IMR-90 (cell line): Measurements from ENCODE around the gene LHFPL3. TPM values are rescaled to one million over a fixed set of nuclear protein-coding genes. Genes with fewer than 3 reads are reported as not detected.

Experiments used
- ATAC-seq: fragments of 200-7000 bp; cut with Tn5 transposase; 2 replicates; pipeline ENCODE4 v1.9.1; 2020; ENCODE audit warnings: low read depth, mild to moderate bottlenecking, moderate library complexity
- BruUV-seq: library from RNA; stranded (reverse); fragments of 400-500 nt; replicated peaks from 2 replicates; lab custom pipeline; 2021; lab: Mats Ljungman, UMichigan
- CTCF ChIA-PET: fragments of 300-600 bp; formaldehyde crosslinking; extraction: SDS; loops from one replicate; lab custom pipeline; 2021; ENCODE audit warnings: antibody characterized with exemption; lab: Yijun Ruan, JAX
- POLR2A ChIA-PET: fragments of 300-600 bp; sonication (Branson Sonifier 250); formaldehyde crosslinking; loops from one replicate; lab custom pipeline; 2022; ENCODE audit warnings: antibody characterized with exemption; ENCODE audit not compliant: unreplicated experiment; lab: Charles Lee
- DNase-seq: peaks from one replicate; pipeline ENCODE4 v3.0.0; 2013
- H2AFZ ChIP-seq: replicated peaks from 2 replicates; pipeline ENCODE3; 2013; ENCODE audit warnings: low read length, mild to moderate bottlenecking; ENCODE audit not compliant: poor library complexity
- H2AK5ac ChIP-seq: 2 replicates; pipeline ENCODE4 v1.6.1; 2013; ENCODE audit warnings: low read depth, low read length, inconsistent platforms
- H2AK9ac ChIP-seq: replicated peaks from 2 replicates; pipeline ENCODE3; 2013; ENCODE audit warnings: mild to moderate bottlenecking, low read depth, low read length, moderate library complexity; ENCODE audit not compliant: poor library complexity
- H2BK120ac ChIP-seq: 2 replicates; pipeline ENCODE4 v1.6.1; 2013; ENCODE audit warnings: low read depth, low read length, inconsistent platforms
- H2BK15ac ChIP-seq: 3 replicates; pipeline ENCODE4 v1.6.1; 2013; ENCODE audit warnings: low read depth, low read length, inconsistent platforms
- H2BK20ac ChIP-seq: 2 replicates; pipeline ENCODE4 v1.6.1; 2013; ENCODE audit warnings: low read depth, mild to moderate bottlenecking, inconsistent platforms, low read length, moderate library complexity
- H2BK5ac ChIP-seq: 2 replicates; pipeline ENCODE4 v1.6.1; 2013; ENCODE audit warnings: mild to moderate bottlenecking, low read depth, low read length, inconsistent platforms; ENCODE audit not compliant: poor library complexity, severe bottlenecking
- H3K14ac ChIP-seq: replicated peaks from 2 replicates; pipeline ENCODE4 v1.6.1; 2013; ENCODE audit warnings: low read depth, low read length, inconsistent platforms
- H3K18ac ChIP-seq: 2 replicates; pipeline ENCODE4 v1.6.1; 2013; ENCODE audit warnings: low read depth, low read length, control low read depth
- H3K23ac ChIP-seq: 2 replicates; pipeline ENCODE4 v1.6.1; 2013; ENCODE audit warnings: low read depth, low read length, inconsistent platforms
- H3K27ac ChIP-seq: 2 replicates; pipeline ENCODE4 v1.5.1; 2013; ENCODE audit warnings: mild to moderate bottlenecking, control low read depth, low read length; ENCODE audit not compliant: insufficient read depth
- H3K27me3 ChIP-seq: 2 replicates; pipeline ENCODE4 v1.6.1; 2013; ENCODE audit warnings: low read length; ENCODE audit not compliant: control insufficient read depth, insufficient read depth
- H3K36me3 ChIP-seq: 2 replicates; pipeline ENCODE4 v1.6.1; 2013; ENCODE audit warnings: low read length, mixed read lengths; ENCODE audit not compliant: control insufficient read depth, insufficient read depth
- H3K4ac ChIP-seq: 2 replicates; pipeline ENCODE4 v1.6.1; 2013; ENCODE audit warnings: low read depth, low read length, inconsistent platforms
- H3K4me1 ChIP-seq: 2 replicates; pipeline ENCODE4 v1.6.1; 2013; ENCODE audit warnings: low read length, mixed read lengths; ENCODE audit not compliant: control insufficient read depth, insufficient read depth
- H3K4me2 ChIP-seq: 2 replicates; pipeline ENCODE4 v1.6.1; 2013; ENCODE audit warnings: low read depth, mild to moderate bottlenecking, control low read depth, low read length, moderate library complexity
- H3K4me3 ChIP-seq: 2 replicates; pipeline ENCODE4 v1.5.1; 2013; ENCODE audit warnings: low read depth, mild to moderate bottlenecking, control low read depth, low read length, moderate library complexity; ENCODE audit not compliant: insufficient read depth
- H3K56ac ChIP-seq: 2 replicates; pipeline ENCODE4 v1.6.1; 2013; ENCODE audit warnings: low read length, inconsistent platforms; ENCODE audit not compliant: insufficient read depth; ENCODE audit errors: extremely low read depth
- H3K79me1 ChIP-seq, 2 experiments: 2 replicates each; pipeline ENCODE4 v1.6.1; 2013; ENCODE audit warnings: low read length in 2 of 2, inconsistent platforms in 1 of 2, low read depth in 1 of 2
- H3K9ac ChIP-seq: 2 replicates; pipeline ENCODE4 v1.6.1; 2013; ENCODE audit warnings: low read depth, low read length, control low read depth
- H3K9me1 ChIP-seq: 2 replicates; pipeline ENCODE4 v1.6.1; 2013; ENCODE audit warnings: low read length, inconsistent platforms; ENCODE audit not compliant: insufficient read depth
- H3K9me3 ChIP-seq: 2 replicates; pipeline ENCODE4 v1.6.1; 2013; ENCODE audit warnings: low read length; ENCODE audit not compliant: control insufficient read depth, insufficient read depth
- H4K20me1 ChIP-seq: 2 replicates; pipeline ENCODE4 v1.6.1; 2013; ENCODE audit warnings: low read length, inconsistent platforms; ENCODE audit not compliant: insufficient read depth
- H4K5ac ChIP-seq: 2 replicates; pipeline ENCODE4 v1.6.1; 2013; ENCODE audit warnings: mild to moderate bottlenecking, low read depth, low read length, control low read depth
- H4K8ac ChIP-seq, 2 experiments: 2 replicates each; pipeline ENCODE4 v1.6.1; 2013; ENCODE audit warnings: low read depth in 2 of 2, low read length in 2 of 2, control low read depth in 1 of 2, inconsistent platforms in 1 of 2
- H4K91ac ChIP-seq: 2 replicates; pipeline ENCODE4 v1.6.1; 2013; ENCODE audit warnings: low read depth, low read length, inconsistent platforms; ENCODE audit not compliant: insufficient read depth
- BHLHE40 ChIP-seq: fragments of 150-350 bp; IDR thresholded peaks from 2 replicates; pipeline ENCODE4 v1.6.1; 2016; ENCODE audit warnings: mild to moderate bottlenecking, low read depth, low read length
- CEBPB ChIP-seq: IDR thresholded peaks from 2 replicates; pipeline ENCODE4 v1.6.1; 2012; ENCODE audit warnings: low read depth, low read length, improper control_type of control experiment
- CHD1 ChIP-seq: IDR thresholded peaks from 2 replicates; pipeline ENCODE4 v1.6.1; 2012; ENCODE audit warnings: low read depth, low read length, improper control_type of control experiment
- CTCF ChIP-seq: conservative IDR thresholded peaks from 2 replicates; pipeline ENCODE4 v1.5.1; 2012; ENCODE audit warnings: mild to moderate bottlenecking, low read depth, low read length, improper control_type of control experiment
- ELK1 ChIP-seq: fragments of 150-350 bp; IDR thresholded peaks from 2 replicates; pipeline ENCODE4 v1.6.1; 2016; ENCODE audit warnings: low read depth, mild to moderate bottlenecking, low read length, moderate library complexity, borderline replicate concordance
- FOS ChIP-seq: fragments of 150-350 bp; IDR thresholded peaks from 2 replicates; pipeline ENCODE4 v1.6.1; 2016; ENCODE audit warnings: low read depth, low read length
- MAFK ChIP-seq: IDR thresholded peaks from 2 replicates; pipeline ENCODE4 v1.6.1; 2012; ENCODE audit warnings: low read depth, low read length, improper control_type of control experiment
- MAZ ChIP-seq: IDR thresholded peaks from 2 replicates; pipeline ENCODE4 v1.6.1; 2012; ENCODE audit warnings: low read depth, mild to moderate bottlenecking, low read length, improper control_type of control experiment, moderate library complexity, borderline replicate concordance
- MXI1 ChIP-seq: IDR thresholded peaks from 2 replicates; pipeline ENCODE4 v1.6.1; 2012; ENCODE audit warnings: low read depth, mild to moderate bottlenecking, low read length, moderate library complexity, borderline replicate concordance
- NFE2L2 ChIP-seq: fragments of 150-350 bp; IDR thresholded peaks from 2 replicates; pipeline ENCODE4 v1.6.1; 2016; ENCODE audit warnings: low read depth, mild to moderate bottlenecking, low read length
- POLR2A ChIP-seq: IDR thresholded peaks from 2 replicates; pipeline ENCODE4 v1.6.1; 2012; ENCODE audit warnings: mild to moderate bottlenecking, low read depth, low read length
- RAD21 ChIP-seq: IDR thresholded peaks from 2 replicates; pipeline ENCODE4 v1.6.1; 2012; ENCODE audit warnings: low read length, improper control_type of control experiment
- RFX5 ChIP-seq: IDR thresholded peaks from 2 replicates; pipeline ENCODE4 v1.8.0; 2012; ENCODE audit warnings: low read depth, mild to moderate bottlenecking, low read length, moderate library complexity
- SMC3 ChIP-seq: fragments of 150-350 bp; IDR thresholded peaks from 2 replicates; pipeline ENCODE4 v1.6.1; 2016; ENCODE audit warnings: low read depth, mild to moderate bottlenecking, antibody characterized with exemption, low read length, moderate library complexity
- WGBS, 2 experiments: methylation state at CpG; one replicate each; pipeline versions ENCODE4 v1.1.5 to v1.1.7; 2013; ENCODE audit warnings: missing lambda C conversion rate in 2 of 2; ENCODE audit not compliant: insufficient read length in 1 of 2; ENCODE audit errors: extremely low coverage in 2 of 2; 5-methylcytosine and 5-hydroxymethylcytosine counted together
- dilution Hi-C: fragments of 300-500 bp; cut with HindIII; formaldehyde crosslinking; loops from one replicate; pipeline ENCODE4 v1.14.3; 2018; ENCODE audit warnings: low sequenced_read_pairs; ENCODE audit not compliant: unreplicated experiment
- in situ Hi-C: fragments of 300-500 bp; cut with MboI; formaldehyde crosslinking; loops from 3 replicates; pipeline ENCODE4 v1.14.3; 2019; ENCODE audit warnings: low sequenced_read_pairs, inconsistent platforms, mixed read lengths
- intact Hi-C: fragments of 100-400 bp; cut with micrococcal nuclease; formaldehyde crosslinking; loops from 2 replicates; pipeline ENCODE4 v1.10.0; 2022
- polyA plus RNA-seq, 3 experiments: library from polyadenylated mRNA; depleted of rRNA; stranded (reverse); fragments of >200 nt; gene quantifications; 2 replicates each; pipeline ENCODE4 v1.2.3, GENCODE V29; 2012; ENCODE audit warnings: low replicate concordance in 1 of 3
- total RNA-seq: library from RNA; depleted of rRNA; stranded (reverse); fragments of >200 nt; gene quantifications from 2 replicates; pipeline ENCODE4 v1.2.3, GENCODE V29; 2012

The LHFPL3 gene
- total and polyA plus RNA-seq, 2 of the 4 experiments (the other 2 are of a cell fraction) = not detected

GRCh38 chr7:104453190-104453589, 124.8 kb downstream of the LHFPL3 start:
- POLR2A ChIA-PET = no interaction called here
- Histone ChIP-seq H3K4me1 (no peaks in the 10 kb centered on the region), H4K5ac (no peak overlapping the region), H3K4me3 (no peak overlapping the region), H2AK5ac (no peak overlapping the region), H3K14ac (no peak overlapping the region), H3K27ac (no peak overlapping the region), H3K9ac (no peak overlapping the region), H2BK120ac (no peak overlapping the region), H3K36me3 (no peaks in the 10 kb centered on the region), H3K18ac (no peak overlapping the region), H3K9me3 (peaks cover 4% of the 10 kb centered on the region; the same call in 1 of the 2 replicates), H2AFZ (no peak overlapping the region), H3K4ac (no peak overlapping the region), H4K20me1 (no peaks in the 10 kb centered on the region), H4K8ac (no peak overlapping the region), H2BK15ac (no peak overlapping the region), H3K79me1 (no peaks in the 10 kb centered on the region), H2BK20ac (no peak overlapping the region), H2AK9ac (no peak overlapping the region), H3K27me3 (no peaks in the 10 kb centered on the region), H3K56ac (no peak overlapping the region), H3K4me2 (no peak overlapping the region), H3K9me1 (no peaks in the 10 kb centered on the region), H2BK5ac (no peak overlapping the region), H4K91ac (no peak overlapping the region), H3K23ac (no peak overlapping the region)
- dilution Hi-C loops (no loop called here), in situ Hi-C loops (no loop called here), intact Hi-C loops (no loop called here)
- TF ChIP-seq BHLHE40 (no peak), SMC3 (no peak), MAZ (no peak), RAD21 (no peak), MXI1 (no peak), CHD1 (no peak), CEBPB (no peak), MAFK (no peak), FOS (no peak), CTCF (no peak), POLR2A (no peak), ELK1 (no peak), NFE2L2 (no peak), RFX5 (no peak)
- no peak for ATAC-seq
- BruUV-seq = no TSS peak
- no CpG with 5 or more reads among the region's 3 CpGs for WGBS, 2 experiments
- CTCF ChIA-PET = no interaction called here
- no peak for DNase-seq
